WTC11 (cell line): ENCODE results near the gene RBBP4. TPM values are rescaled to one million over a fixed set of nuclear protein-coding genes. Genes with fewer than 3 reads are reported as not detected.

Experiments used
- ATAC-seq: fragments of 200-7000 bp; cut with Tn5 transposase; 2 replicates; pipeline ENCODE4 v1.10.0; 2021; ENCODE audit warnings: mild to moderate bottlenecking, moderate library complexity
- CTCF ChIA-PET: fragments of 300-600 bp; sonication (Branson Sonifier 250); formaldehyde crosslinking; loops from one replicate; lab custom pipeline; 2021; ENCODE audit warnings: antibody characterized with exemption; lab: Charles Lee
- POLR2A ChIA-PET: fragments of 350-600 bp; sonication (Branson Sonifier 250); formaldehyde crosslinking; loops from one replicate; lab custom pipeline; 2021; ENCODE audit warnings: antibody characterized with exemption; lab: Charles Lee
- DNase-seq: peaks from one replicate; pipeline ENCODE4 v3.0.0; 2021; ENCODE audit warnings: low spot score
- H3K27ac Mint-ChIP-seq: 2 replicates; pipeline ENCODE4 v1.8.0; 2021; ENCODE audit warnings: mixed read lengths
- H3K27me3 Mint-ChIP-seq: 2 replicates; pipeline ENCODE4 v1.8.0; 2021; ENCODE audit warnings: low read depth, mild to moderate bottlenecking, moderate library complexity, mixed read lengths
- H3K36me3 Mint-ChIP-seq: 2 replicates; pipeline ENCODE4 v1.8.0; 2021; ENCODE audit warnings: mixed read lengths
- H3K4me1 Mint-ChIP-seq: 2 replicates; pipeline ENCODE4 v1.8.0; 2022; ENCODE audit warnings: mixed read lengths
- H3K4me3 Mint-ChIP-seq: 2 replicates; pipeline ENCODE4 v1.8.0; 2021; ENCODE audit warnings: mild to moderate bottlenecking, moderate library complexity, mixed read lengths
- H3K9me3 Mint-ChIP-seq: 2 replicates; pipeline ENCODE4 v1.8.0; 2021; ENCODE audit warnings: mixed read lengths
- ATF2 ChIP-seq: sonication (generic); formaldehyde crosslinking; IDR thresholded peaks from 2 replicates; pipeline ENCODE4 v1.8.1; 2022; ENCODE audit warnings: low read depth, missing genetic modification reagents, borderline replicate concordance
- CTCF ChIP-seq: fragments of 200-600 bp; IDR thresholded peaks from 2 replicates; pipeline ENCODE4 v1.8.0; 2022; ENCODE audit warnings: antibody characterized with exemption
- E2F5 ChIP-seq: sonication (generic); formaldehyde crosslinking; IDR thresholded peaks from 2 replicates; pipeline ENCODE4 v1.8.1; 2022; ENCODE audit warnings: mild to moderate bottlenecking, moderate library complexity, missing genetic modification reagents
- ERG ChIP-seq: fragments of 250-450 bp; sonication (Bioruptor Pico); IDR thresholded peaks from 2 replicates; pipeline ENCODE4 v1.8.0; 2021; ENCODE audit warnings: mild to moderate bottlenecking
- ESRRA ChIP-seq: sonication (generic); formaldehyde crosslinking; IDR thresholded peaks from 2 replicates; pipeline ENCODE4 v1.8.1; 2022; ENCODE audit warnings: mild to moderate bottlenecking, missing genetic modification reagents, borderline replicate concordance
- ETV6 ChIP-seq: sonication (generic); formaldehyde crosslinking; IDR thresholded peaks from 2 replicates; pipeline ENCODE4 v1.8.1; 2022; ENCODE audit warnings: mild to moderate bottlenecking, missing genetic modification reagents
- GABPB1 ChIP-seq: sonication (generic); formaldehyde crosslinking; IDR thresholded peaks from 2 replicates; pipeline ENCODE4 v1.8.1; 2023; ENCODE audit warnings: mild to moderate bottlenecking, missing genetic modification reagents
- GRHL2 ChIP-seq: fragments of 250-450 bp; sonication (Bioruptor Pico); IDR thresholded peaks from 2 replicates; pipeline ENCODE4 v1.8.0; 2022; ENCODE audit warnings: mild to moderate bottlenecking, moderate library complexity; ENCODE audit not compliant: insufficient replicate concordance, severe bottlenecking
- GTF2I ChIP-seq: fragments of 250-450 bp; sonication (Bioruptor Pico); conservative IDR thresholded peaks from 2 replicates; pipeline ENCODE4 v1.4.0; 2021; ENCODE audit warnings: mild to moderate bottlenecking
- JAZF1 ChIP-seq: fragments of 250-450 bp; sonication (Bioruptor Pico); IDR thresholded peaks from 2 replicates; pipeline ENCODE4 v1.9.0; 2021; ENCODE audit warnings: moderate library complexity, mild to moderate bottlenecking, inconsistent platforms
- NR2C2 ChIP-seq: sonication (generic); formaldehyde crosslinking; IDR thresholded peaks from 2 replicates; pipeline ENCODE4 v1.8.0; 2022; ENCODE audit warnings: mild to moderate bottlenecking, missing genetic modification reagents
- NR3C1 ChIP-seq: sonication (generic); formaldehyde crosslinking; conservative IDR thresholded peaks from 2 replicates; pipeline ENCODE4 v1.8.1; 2023; ENCODE audit warnings: low read depth, mild to moderate bottlenecking, missing genetic modification reagents
- TCF7 ChIP-seq: sonication (generic); formaldehyde crosslinking; IDR thresholded peaks from 2 replicates; pipeline ENCODE4 v1.8.0; 2022; ENCODE audit warnings: mild to moderate bottlenecking, low read depth, missing genetic modification reagents, moderate library complexity
- TEAD1 ChIP-seq: sonication (generic); formaldehyde crosslinking; IDR thresholded peaks from 2 replicates; pipeline ENCODE4 v1.8.0; 2022; ENCODE audit warnings: mild to moderate bottlenecking, missing genetic modification reagents
- TP53 ChIP-seq: sonication (generic); formaldehyde crosslinking; IDR thresholded peaks from 2 replicates; pipeline ENCODE4 v1.8.1; 2023; ENCODE audit warnings: mild to moderate bottlenecking, missing genetic modification reagents
- ZNF121 ChIP-seq: sonication (generic); formaldehyde crosslinking; IDR thresholded peaks from 2 replicates; pipeline ENCODE4 v1.8.0; 2023; ENCODE audit warnings: missing genetic modification reagents
- ZNF232 ChIP-seq: sonication (generic); formaldehyde crosslinking; IDR thresholded peaks from 2 replicates; pipeline ENCODE4 v1.8.0; 2022; ENCODE audit warnings: mild to moderate bottlenecking, missing genetic modification reagents
- ZNF532 ChIP-seq: fragments of 250-450 bp; sonication (Bioruptor Pico); IDR thresholded peaks from 2 replicates; pipeline ENCODE4 v1.9.0; 2021; ENCODE audit warnings: mild to moderate bottlenecking, borderline replicate concordance
- ZNF671 ChIP-seq: fragments of 250-450 bp; sonication (Bioruptor Pico); IDR thresholded peaks from 2 replicates; pipeline ENCODE4 v1.8.0; 2021; ENCODE audit warnings: mild to moderate bottlenecking
- total RNA-seq: library from RNA; stranded (reverse); gene quantifications from 3 replicates; pipeline ENCODE4 v1.2.3, GENCODE V29; 2021

The RBBP4 gene
- total RNA-seq, 1 experiment from 2014 or later = 331 TPM

GRCh38 chr1:32681999-32682398 is 31.0 kb downstream of the RBBP4 start:
- no peak overlapping the region for H3K27ac Mint-ChIP-seq
- H3K4me3 Mint-ChIP-seq = no peak overlapping the region
- no peaks in the 10 kb centered on the region for H3K9me3 Mint-ChIP-seq
- H3K36me3 Mint-ChIP-seq = peaks cover 69% of the 10 kb centered on the region
- ChIA-PET CTCF (no interaction called here), POLR2A (interaction anchor here (0.5 kb wide), 1 partner anchor 356 kb away, joined by 5 read pairs; no protein-coding TSS in a partner anchor)
- H3K4me1 Mint-ChIP-seq = no peaks in the 10 kb centered on the region
- TF ChIP-seq TP53 (CRISPR knock-in tag) (no peak), ZNF671 (CRISPR knock-in tag) (no peak), NR3C1 (CRISPR knock-in tag) (no peak), CTCF (no peak), ATF2 (CRISPR knock-in tag) (no peak), ERG (CRISPR knock-in tag) (no peak), ZNF232 (CRISPR knock-in tag) (no peak)
- ATAC-seq (no peak), DNase-seq (no peak)
- H3K27me3 Mint-ChIP-seq = no peaks in the 10 kb centered on the region

GRCh38 chr1:32683397-32683796 is 32.4 kb downstream of the RBBP4 start:
- CTCF ChIA-PET = no interaction called here
- Mint-ChIP-seq H3K36me3 (peaks cover 57% of the 10 kb centered on the region), H3K9me3 (no peaks in the 10 kb centered on the region), H3K27ac (no peak overlapping the region), H3K4me3 (no peak overlapping the region)
- POLR2A ChIA-PET = no interaction called here
- no peak for TF ChIP-seq GTF2I (CRISPR knock-in tag)
- no peak for TF ChIP-seq TEAD1 (CRISPR knock-in tag)
- no peak for TF ChIP-seq TCF7 (CRISPR knock-in tag)
- no peak for TF ChIP-seq GABPB1 (CRISPR knock-in tag)
- TF ChIP-seq ESRRA = no peak
- TF ChIP-seq ZNF532 (CRISPR knock-in tag) = no peak
- no peak for TF ChIP-seq JAZF1
- no peak for TF ChIP-seq NR2C2 (CRISPR knock-in tag)
- no peak for TF ChIP-seq E2F5 (CRISPR knock-in tag)
- TF ChIP-seq GRHL2 = no peak
- TF ChIP-seq ZNF121 (CRISPR knock-in tag) = no peak
- no peak for TF ChIP-seq ETV6 (CRISPR knock-in tag)
- TF ChIP-seq, all 79 proteins: peak for 0
- DNase-seq (no peak), ATAC-seq (no peak)
- no peaks in the 10 kb centered on the region for H3K27me3 Mint-ChIP-seq
- H3K4me1 Mint-ChIP-seq = no peaks in the 10 kb centered on the region
